Head of caudate nucleus (tissue), 42 donors: ENCODE measurements around the gene XPNPEP2.
"Not testable (repeated sequence)": the region's sequence is repeated elsewhere in the genome, so short reads cannot be mapped to it uniquely, and the experiment has no call there.

Source experiments
- DNase-seq, 42 donors: peaks; one replicate each; pipeline versions ENCODE4 v3.0.0 to v3.0.0-alpha.2; 2020 to 2021; ENCODE audit warnings: mixed read lengths in 7 of 42
- intact Hi-C: fragments of 100-400 bp; cut with DNase I; formaldehyde crosslinking; loops from one replicate; pipeline ENCODE4 v1.15.0; 2022

Gene XPNPEP2

DNA sequence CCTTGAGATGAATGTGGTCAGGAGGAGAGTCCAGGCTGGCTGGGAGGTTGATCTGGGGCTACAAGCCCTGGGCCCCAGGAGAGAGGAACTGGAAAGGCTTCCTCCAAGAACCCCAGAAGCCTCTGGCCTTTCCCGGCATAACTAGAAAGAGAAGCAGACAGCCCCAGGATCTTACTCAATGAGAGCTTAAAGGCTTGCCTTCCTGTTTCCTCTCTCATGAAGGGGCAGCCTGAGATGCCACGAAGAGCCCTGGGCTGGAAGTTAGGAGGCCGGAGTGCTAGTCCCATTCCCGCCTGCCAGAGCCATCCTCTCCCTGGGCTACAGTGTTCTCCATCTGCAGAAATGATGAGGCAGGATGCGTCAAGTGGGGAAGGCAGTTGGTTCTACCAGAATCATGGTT, 20.1 kb upstream of the XPNPEP2 start:
- intact Hi-C loops = no loop called here
- no peak for DNase-seq

DNA sequence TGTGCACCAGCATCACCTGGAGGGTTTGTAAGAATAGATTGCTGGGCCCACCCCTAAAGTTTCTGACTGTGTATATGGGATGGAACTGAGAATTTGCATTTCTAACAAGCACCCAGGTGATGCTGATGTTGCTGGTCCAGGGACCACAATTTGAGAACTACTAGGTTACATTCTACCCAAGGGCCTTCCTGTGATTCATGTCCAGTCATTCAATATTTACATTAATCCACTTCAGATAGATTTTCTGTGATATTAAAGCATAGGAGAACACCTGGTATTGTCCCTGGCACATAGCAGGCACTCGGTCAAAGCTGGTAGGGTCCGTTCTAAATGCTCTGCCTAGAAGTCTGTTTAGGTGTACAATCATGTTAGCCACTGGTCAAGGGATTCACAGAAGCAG, 19.5 kb upstream of the XPNPEP2 start:
- no peak for DNase-seq
- intact Hi-C loops = no loop called here

DNA sequence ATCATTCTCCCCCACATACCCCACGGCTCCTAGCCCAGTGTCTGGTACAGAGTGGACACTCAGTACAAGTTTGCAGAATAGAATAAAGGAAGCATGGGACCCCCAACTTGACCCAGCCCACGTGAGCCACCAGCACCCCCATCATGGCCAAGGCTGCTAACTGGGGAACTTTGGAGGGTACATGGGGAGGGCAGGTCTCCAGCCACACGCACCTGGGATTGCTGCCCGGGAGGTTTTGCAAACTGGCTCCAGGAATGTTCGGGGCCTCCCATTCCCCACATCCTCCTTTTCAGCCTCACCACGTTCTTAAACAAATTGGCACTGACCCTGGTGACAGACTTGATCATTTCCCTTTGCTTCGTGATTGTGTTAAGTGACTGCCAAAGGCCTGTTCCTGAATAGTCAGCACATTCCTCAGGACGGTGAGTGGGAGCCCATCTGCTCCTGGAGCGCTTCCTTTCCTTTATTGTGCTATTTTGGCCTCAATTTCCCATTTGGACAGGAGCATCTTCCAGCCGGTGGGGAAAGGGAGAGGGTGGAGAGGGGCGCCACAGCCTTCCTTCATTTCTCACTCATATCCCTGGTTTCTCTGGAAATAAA, 18.7 kb upstream of the XPNPEP2 start:
- intact Hi-C loops = loop anchor here (10.0 kb wide), 1 partner anchor 115 kb away; no protein-coding TSS in a partner anchor
- DNase-seq = no peak

DNA sequence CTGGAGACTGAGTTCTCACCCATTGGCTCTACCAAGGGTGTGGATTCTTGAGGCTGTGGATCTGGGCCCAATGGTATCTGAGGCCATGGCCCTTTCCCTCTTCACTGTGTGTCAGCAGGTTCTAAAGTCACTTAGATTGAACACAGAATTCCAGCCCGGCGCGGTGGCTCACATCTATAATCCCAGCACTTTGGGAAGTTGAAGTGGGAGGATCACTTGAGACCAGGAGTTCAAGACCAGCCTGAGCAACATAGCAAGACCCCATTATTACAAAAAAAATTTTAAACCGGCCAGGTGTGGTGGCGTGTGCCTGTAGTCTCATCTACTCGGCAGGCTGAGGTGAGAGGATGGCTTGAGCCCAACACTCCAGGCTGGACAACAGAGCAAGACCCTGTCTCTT, 18.0 kb upstream of the XPNPEP2 start:
- intact Hi-C loops = loop anchor here (10.0 kb wide), 1 partner anchor 116 kb away; no protein-coding TSS in a partner anchor

GRCh38 chrX:129721414-129721813, 17.4 kb upstream of the XPNPEP2 start:
- intact Hi-C loops = loop anchor here (10.0 kb wide), 1 partner anchor 117 kb away; no protein-coding TSS in a partner anchor
- DNase-seq = no peak

More for the DNA sequence above, 18.0 kb upstream of the XPNPEP2 start:
- no peak for DNase-seq

DNA sequence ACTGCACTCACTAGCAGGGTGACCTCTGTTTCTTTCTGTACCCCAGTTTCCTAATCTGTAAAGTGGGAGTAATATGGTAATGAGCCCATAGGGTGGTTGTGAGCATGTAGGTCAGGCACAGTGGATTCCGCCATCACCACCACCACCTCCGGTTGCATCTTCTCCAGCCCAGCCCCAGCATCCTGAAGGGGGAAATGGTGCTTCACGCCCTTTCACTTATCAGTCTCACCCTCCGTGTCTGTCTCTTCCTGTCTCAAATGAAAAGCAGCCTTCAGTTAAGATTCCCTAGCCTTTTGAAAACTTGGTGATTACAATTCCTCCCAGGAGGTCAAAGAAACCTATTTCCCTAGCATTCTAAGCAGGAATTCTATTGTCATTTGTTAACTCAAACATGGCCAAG, 16.9 kb upstream of the XPNPEP2 start:
- intact Hi-C loops = loop anchor here (10.0 kb wide), 1 partner anchor 117 kb away; no protein-coding TSS in a partner anchor
- no peak for DNase-seq

DNA sequence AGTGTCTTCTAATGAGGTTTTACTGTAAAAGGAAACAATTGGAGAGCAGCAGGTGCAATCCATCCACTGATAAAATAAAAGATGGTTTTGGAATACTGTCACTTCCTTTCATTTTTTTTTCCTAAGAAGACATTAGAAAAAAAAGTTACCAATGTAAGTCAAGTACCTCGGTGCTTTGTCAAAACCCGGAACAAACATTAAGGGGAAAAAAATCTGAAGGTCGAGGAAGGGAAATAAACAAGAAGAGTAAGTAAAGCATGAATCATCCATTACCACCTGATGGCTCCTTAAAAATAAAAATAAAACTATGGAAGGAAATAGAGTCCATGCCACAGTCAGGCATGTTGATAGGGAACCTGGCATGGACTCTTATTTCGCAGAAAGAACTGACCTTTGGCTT, 15.3 kb upstream of the XPNPEP2 start:
- intact Hi-C loops = loop anchor here (10.0 kb wide), 1 partner anchor 119 kb away; no protein-coding TSS in a partner anchor
- DNase-seq = no peak

- intact Hi-C loops = loop anchor here (10.0 kb wide), 1 partner anchor 120 kb away; no protein-coding TSS in a partner anchor
Observed at GRCh38 chrX:129724754-129725153, 14.0 kb upstream of the XPNPEP2 start.

DNA sequence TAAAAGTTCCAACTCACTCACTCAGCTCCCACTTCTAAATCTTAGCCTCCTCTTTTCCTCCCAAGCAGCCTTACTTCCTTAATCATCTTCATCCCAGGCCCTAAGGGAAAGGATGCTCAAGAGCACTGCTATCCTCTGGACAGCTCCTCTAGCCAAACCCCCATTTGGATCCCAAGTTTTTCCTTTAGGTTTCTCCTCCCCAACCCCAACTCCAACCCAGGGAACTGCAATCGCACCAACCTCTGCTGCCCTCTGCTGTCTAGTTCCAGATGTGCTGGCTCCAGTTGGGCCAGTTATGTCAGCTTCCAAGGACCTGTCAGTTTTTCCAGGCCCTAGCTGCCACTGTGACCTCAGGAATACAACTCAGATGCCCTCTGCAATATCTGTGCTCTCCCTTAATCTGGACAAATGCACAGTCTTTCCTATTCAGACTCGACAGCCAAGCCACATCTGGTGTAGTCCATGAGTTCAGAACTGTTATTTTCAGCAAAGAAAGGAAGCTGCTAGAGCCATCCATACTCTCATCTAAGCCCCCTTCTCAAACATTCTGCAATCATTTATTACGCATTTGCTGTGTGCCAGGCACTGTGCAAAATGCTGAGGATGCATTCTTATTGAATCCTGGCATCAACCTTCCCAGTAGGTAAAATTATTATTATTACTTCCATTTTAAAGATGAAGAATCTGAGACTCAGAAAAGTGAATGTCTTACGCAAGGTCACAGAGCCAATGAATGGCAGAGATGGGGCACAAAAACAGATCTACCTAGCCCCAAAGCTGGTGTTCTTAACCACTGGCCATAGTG, 12.3 kb upstream of the XPNPEP2 start:
- intact Hi-C loops = loop anchor here (1.0 to 10.0 kb wide), 2 partner anchors 88 to 122 kb away; no protein-coding TSS in a partner anchor
- DNase-seq = peak; percentile 41 to 88 (median 77)

More at GRCh38 chrX:129724754-129725153, 14.0 kb upstream of the XPNPEP2 start:
- DNase-seq = no peak

GRCh38 chrX:129728061-129728460, 10.7 kb upstream of the XPNPEP2 start:
- intact Hi-C loops = loop anchor here (10.0 kb wide), 1 partner anchor 123 kb away; no protein-coding TSS in a partner anchor
- no peak for DNase-seq

DNA sequence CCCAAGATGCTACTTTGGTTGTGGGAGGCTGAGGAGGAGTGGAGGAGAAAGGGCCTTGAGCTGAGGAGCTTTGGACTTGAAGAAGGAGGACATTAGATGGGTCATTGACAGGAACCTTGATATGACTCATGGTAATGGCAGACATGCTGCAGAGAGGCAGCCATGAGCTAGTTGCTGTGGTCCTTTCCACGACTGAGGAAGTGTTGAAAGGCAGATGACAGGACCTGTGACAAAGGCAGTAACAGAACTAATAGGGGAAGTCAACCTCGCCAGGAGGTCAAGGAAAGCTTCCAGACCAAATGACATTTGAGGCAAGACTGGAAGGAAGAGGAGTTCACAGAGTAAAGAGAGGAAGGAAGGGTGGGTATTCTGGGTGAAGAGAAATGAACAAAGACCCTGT, 7.6 kb upstream of the XPNPEP2 start:
- intact Hi-C loops = no loop called here
- no peak for DNase-seq

- intact Hi-C loops = no loop called here
- DNase-seq = no peak
Observed at GRCh38 chrX:129732857-129733256, 5.9 kb upstream of the XPNPEP2 start.

DNA sequence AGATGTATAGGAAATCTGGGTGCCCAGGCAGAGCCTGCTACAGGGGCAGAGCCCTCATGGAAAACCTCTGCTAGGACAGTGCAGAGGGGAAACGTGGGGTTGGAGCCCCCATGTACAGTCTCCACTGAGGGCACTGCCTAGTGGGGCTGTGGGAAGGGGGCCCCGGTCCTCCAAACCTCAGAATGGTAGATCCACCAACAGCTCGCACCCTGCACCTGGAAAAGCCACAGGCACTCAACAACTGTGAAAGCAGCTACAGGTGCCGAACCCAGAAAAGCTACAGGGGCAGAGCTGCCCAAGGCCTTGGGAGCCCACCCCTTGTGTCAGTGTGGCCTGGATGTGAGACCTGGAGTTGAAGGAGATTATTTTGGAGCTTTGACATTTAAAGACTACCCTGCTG, 5.4 kb upstream of the XPNPEP2 start:
- no peak for DNase-seq
- intact Hi-C loops = no loop called here

- intact Hi-C loops = no loop called here
- DNase-seq = no peak
Observed at GRCh38 chrX:129736491-129736890, 2.3 kb upstream of the XPNPEP2 start.

DNA sequence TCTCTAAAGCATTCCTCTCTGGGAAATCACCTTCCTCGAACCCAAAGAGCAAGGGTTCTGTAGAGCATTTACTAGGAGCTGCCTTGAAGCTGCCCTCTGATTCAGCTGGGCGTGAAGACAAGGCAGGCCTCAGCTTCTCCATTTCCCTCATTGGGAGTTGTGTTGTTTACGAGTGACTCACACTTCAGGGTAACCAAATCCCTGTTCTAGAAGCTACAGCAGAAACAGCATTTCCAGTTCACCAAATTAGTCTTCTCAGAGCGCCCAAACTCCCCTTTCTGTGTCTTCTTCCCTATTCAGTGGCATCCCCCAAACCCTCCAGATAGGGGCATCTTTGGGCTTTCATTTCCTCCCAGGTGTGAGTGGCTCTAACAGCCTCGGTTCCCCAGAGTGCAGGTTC, 863 bp upstream of the XPNPEP2 start:
- DNase-seq = no peak
- intact Hi-C loops = no loop called here

- intact Hi-C loops = no loop called here
- no peak for DNase-seq
Observed at GRCh38 chrX:129739578-129739977, 799 bp downstream of the XPNPEP2 start.

- peak in 1 of 42 donors; percentile 22 for DNase-seq
- intact Hi-C loops = no loop called here
Observed at GRCh38 chrX:129741880-129742758, 3.3 kb downstream of the XPNPEP2 start.

DNA sequence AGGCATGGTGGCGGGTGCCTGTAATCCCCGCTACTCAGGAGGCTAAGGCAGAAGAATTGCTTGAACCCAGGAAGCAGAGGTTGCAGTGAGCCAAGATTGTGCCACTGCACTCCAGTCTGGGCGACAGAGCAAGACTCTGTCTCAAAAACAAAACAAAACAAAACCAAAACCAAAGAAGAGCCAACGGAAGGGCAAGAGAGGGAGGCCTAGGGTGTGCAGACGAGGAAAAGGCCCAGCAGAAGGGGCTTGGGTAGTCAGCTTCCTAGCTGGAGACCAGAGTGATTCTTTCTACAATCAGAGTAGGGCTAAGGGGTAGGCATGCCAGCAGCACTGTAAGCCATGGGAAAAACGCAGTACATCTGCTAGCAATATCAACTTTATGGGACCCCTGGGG, 4.0 kb downstream of the XPNPEP2 start:
- DNase-seq, intact Hi-C loops: not testable (repeated sequence)

DNA sequence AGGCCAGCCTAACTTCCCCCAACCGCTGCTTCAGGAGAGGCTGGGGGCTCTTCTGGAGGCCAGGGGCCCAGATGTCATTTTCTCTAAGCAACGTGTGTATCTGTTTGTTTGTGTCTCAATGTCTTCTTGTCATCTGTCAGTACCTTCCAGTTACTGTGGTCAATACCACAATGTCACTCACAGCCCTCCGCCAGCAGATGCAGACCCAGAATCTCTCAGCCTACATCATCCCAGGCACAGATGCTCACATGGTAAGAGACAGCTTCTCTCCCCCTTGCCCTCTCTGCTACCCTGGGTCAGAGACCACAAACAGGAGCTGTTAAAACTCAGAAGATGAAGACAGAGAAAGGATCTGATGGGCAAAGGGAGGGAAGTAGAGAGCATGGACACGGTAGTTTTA, 5.0 kb downstream of the XPNPEP2 start:
- DNase-seq = no peak
- intact Hi-C loops = no loop called here
